Gastroesophageal sphincter (tissue), 3 donors: ENCODE measurements around the gene GMEB1.
A peak's percentile ranks its signal among the peaks of the same experiment; 100 is the strongest.

ENCODE experiments used
- EP300 ChIP-seq: sonication (generic); formaldehyde crosslinking; IDR thresholded peaks from one replicate; pipeline ENCODE4 v1.6.1; 2017; ENCODE audit warnings: antibody characterized with exemption, mild to moderate bottlenecking
- POLR2A ChIP-seq, 2 donors: fragments of 450-650 bp; IDR thresholded peaks; one replicate each; pipeline ENCODE4 v1.6.1; 2017; ENCODE audit warnings: antibody characterized with exemption in 2 of 2, mild to moderate bottlenecking in 2 of 2, moderate library complexity in 1 of 2
- TF ChIP-seq, protein P1 (sequence below), 4 experiments: fragments of 200-600 bp in 2 of 4; fragments of 450-650 bp in 2 of 4; sonication (generic) in 1 of 4; IDR thresholded peaks; one replicate each; pipeline ENCODE4 v1.5.1; 2017 to 2019; ENCODE audit warnings: antibody characterized with exemption in 4 of 4, mild to moderate bottlenecking in 2 of 4, moderate library complexity in 2 of 4

DNA sequence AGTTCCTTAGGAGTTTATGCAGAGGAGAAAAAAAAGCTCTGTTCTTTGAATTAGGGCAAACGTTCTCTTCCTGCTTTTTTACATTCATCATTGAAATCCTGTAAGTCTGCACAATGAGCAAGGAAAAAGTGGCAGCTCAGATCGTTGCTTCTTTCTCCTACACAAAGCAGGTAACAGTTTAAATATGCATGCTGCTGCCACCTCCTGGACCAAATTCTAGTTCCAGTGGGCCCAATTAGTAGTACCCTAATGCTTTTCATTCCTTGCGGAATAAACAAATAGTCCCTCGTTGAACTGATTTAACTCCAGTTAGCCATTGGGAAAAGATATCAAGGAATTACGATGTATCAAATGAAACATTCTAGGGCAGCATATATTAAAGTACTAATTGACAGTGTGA lies 88.3 kb downstream of the GMEB1 start:
- TF ChIP-seq POLR2A (IDR thresholded peaks at IDR 0.05) (no peak), EP300 (no peak)
- TF ChIP-seq, protein P1, sequence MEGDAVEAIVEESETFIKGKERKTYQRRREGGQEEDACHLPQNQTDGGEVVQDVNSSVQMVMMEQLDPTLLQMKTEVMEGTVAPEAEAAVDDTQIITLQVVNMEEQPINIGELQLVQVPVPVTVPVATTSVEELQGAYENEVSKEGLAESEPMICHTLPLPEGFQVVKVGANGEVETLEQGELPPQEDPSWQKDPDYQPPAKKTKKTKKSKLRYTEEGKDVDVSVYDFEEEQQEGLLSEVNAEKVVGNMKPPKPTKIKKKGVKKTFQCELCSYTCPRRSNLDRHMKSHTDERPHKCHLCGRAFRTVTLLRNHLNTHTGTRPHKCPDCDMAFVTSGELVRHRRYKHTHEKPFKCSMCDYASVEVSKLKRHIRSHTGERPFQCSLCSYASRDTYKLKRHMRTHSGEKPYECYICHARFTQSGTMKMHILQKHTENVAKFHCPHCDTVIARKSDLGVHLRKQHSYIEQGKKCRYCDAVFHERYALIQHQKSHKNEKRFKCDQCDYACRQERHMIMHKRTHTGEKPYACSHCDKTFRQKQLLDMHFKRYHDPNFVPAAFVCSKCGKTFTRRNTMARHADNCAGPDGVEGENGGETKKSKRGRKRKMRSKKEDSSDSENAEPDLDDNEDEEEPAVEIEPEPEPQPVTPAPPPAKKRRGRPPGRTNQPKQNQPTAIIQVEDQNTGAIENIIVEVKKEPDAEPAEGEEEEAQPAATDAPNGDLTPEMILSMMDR (IDR thresholded peaks at IDR 0.05), result peak in 2 of 4 experiments; percentile 24 to 32
